Uterus (tissue), 2 donors: ENCODE measurements around the gene AGGF1.

Experiments used
- POLR2A ChIP-seq, 2 donors: fragments of 450-650 bp; IDR thresholded peaks; one replicate each; pipeline ENCODE4 v1.6.1; 2016; ENCODE audit warnings: antibody characterized with exemption in 2 of 2, mild to moderate bottlenecking in 1 of 2, moderate library complexity in 1 of 2
- TF ChIP-seq, protein P1 (sequence below), 4 experiments: fragments of 200-600 bp in 2 of 4; fragments of 450-650 bp in 2 of 4; sonication (generic) in 2 of 4; IDR thresholded peaks; one replicate each; pipeline ENCODE4 v1.5.1; 2016 to 2019; ENCODE audit warnings: antibody characterized with exemption in 4 of 4, mild to moderate bottlenecking in 2 of 4, moderate library complexity in 1 of 4

DNA sequence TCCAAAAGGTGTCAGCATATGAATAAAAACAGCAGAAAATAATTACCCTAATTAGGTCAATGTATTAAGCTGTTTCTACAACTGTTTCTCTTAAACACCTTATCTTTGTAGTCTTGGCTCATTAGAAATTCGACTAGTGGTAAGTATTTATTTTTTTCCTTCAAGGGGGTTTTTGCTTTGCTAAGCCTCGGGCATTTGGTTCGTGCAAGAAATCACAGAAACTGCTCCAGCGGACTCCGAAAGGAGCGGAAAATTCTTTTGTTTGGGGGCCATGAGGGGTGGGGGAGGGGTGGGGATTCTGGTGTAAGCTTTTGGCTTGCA, 56.1 kb downstream of the AGGF1 start:
- TF ChIP-seq, protein P1, sequence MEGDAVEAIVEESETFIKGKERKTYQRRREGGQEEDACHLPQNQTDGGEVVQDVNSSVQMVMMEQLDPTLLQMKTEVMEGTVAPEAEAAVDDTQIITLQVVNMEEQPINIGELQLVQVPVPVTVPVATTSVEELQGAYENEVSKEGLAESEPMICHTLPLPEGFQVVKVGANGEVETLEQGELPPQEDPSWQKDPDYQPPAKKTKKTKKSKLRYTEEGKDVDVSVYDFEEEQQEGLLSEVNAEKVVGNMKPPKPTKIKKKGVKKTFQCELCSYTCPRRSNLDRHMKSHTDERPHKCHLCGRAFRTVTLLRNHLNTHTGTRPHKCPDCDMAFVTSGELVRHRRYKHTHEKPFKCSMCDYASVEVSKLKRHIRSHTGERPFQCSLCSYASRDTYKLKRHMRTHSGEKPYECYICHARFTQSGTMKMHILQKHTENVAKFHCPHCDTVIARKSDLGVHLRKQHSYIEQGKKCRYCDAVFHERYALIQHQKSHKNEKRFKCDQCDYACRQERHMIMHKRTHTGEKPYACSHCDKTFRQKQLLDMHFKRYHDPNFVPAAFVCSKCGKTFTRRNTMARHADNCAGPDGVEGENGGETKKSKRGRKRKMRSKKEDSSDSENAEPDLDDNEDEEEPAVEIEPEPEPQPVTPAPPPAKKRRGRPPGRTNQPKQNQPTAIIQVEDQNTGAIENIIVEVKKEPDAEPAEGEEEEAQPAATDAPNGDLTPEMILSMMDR (IDR thresholded peaks at IDR 0.05): no peak
- TF ChIP-seq POLR2A (IDR thresholded peaks at IDR 0.05): no peak
